ENCODE measurements around the gene NEDD9. TPM values are rescaled to one million over a fixed set of nuclear protein-coding genes. Genes with fewer than 3 reads are reported as not detected.

The NEDD9 gene
- total and polyA plus RNA-seq, 2 of the 13 experiments (the other 11 are each of a cell fraction or from before 2014, with no cell fraction given): 27.1 to 389 TPM

DNA sequence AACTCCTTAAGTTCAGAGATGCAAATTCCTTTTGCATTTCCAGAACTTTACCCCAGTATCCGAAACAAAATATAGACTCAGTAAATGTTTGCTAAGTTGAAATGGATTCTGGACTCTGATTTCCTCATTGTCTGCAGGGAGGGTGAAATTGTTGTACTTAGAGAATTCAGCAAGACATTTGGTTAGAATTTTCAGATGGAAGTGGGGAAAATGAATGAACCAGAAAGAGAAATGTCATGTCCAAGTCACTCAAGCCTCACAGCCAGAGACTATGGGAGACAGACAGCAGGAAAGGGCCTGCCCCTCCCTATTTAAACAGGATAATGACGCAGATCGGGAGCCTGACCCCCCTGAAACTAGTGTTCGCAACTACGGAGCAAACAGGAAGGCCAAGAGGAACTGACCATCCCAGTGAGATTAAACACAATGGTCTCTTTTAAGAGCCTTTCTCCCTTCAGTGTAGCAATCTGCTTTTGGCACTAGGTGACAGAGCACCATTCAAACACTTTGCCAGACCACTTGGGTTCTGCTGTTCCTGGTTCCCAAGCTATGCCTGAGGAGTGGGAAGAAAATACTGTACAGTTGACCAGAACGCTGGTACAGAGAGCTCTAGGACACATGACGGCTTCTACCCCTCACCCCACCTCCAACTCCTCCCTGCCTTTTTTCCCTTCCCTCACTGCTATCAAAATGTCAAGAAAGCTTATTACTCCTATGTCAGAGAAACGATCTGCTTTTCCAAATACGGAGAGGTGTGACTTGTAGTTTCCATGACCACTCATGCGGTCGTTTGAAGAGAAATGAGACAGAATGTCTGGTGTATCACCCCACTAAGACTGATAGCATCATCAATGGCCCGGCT, 13.7 kb downstream of the NEDD9 start (continued):
- TF ChIP-seq PREB (CRISPR knock-in tag; IDR thresholded peaks at IDR 0.05) (no peak), ZNF296 (CRISPR knock-in tag; conservative IDR thresholded peaks at IDR 0.05) (no peak), ZNF543 (CRISPR knock-in tag; IDR thresholded peaks at IDR 0.05) (no peak; the same call in 1 of the 2 replicates), CHD4 (IDR thresholded peaks at IDR 0.05; ENCODE audit: borderline replicate concordance, low read length) (no peak), KLF6 (CRISPR knock-in tag; IDR thresholded peaks at IDR 0.05) (no peak), ARNT2 (CRISPR knock-in tag; IDR thresholded peaks at IDR 0.05; ENCODE audit: low read depth) (peak; percentile 61; the same call in 1 of the 2 replicates), DNMT1 (CRISPR knock-in tag; IDR thresholded peaks at IDR 0.05) (no peak), ZNF619 (CRISPR knock-in tag; IDR thresholded peaks at IDR 0.05) (no peak), TAF1 (CRISPR knock-in tag; IDR thresholded peaks at IDR 0.05) (peak; percentile 42; the same call in 1 of the 2 replicates), JUNB (CRISPR knock-in tag; IDR thresholded peaks at IDR 0.05; ENCODE audit: borderline replicate concordance) (no peak), ZNF3 (CRISPR knock-in tag; IDR thresholded peaks at IDR 0.05) (no peak), KDM5B (CRISPR knock-in tag; IDR thresholded peaks at IDR 0.05; ENCODE audit: borderline replicate concordance) (no peak), SUZ12 (IDR thresholded peaks at IDR 0.05; ENCODE audit: low read depth, low read length) (no peak), ATM (IDR thresholded peaks at IDR 0.05; ENCODE audit: borderline replicate concordance) (no peak), JUN (CRISPR knock-in tag; IDR thresholded peaks at IDR 0.05) (no peak; the same call in 1 of the 2 replicates), CCAR2 (optimal IDR thresholded peaks at IDR 0.05; ENCODE audit: low read depth, low read length) (no peak), ZSCAN30 (CRISPR knock-in tag; IDR thresholded peaks at IDR 0.05) (no peak), MTA1 (CRISPR knock-in tag; IDR thresholded peaks at IDR 0.05; ENCODE audit: borderline replicate concordance) (0 out of 2 replicates have a peak, but pooled peaks have one; percentile 32), ZNF382 (CRISPR knock-in tag; IDR thresholded peaks at IDR 0.05; ENCODE audit: borderline replicate concordance) (no peak), PHB2 (IDR thresholded peaks at IDR 0.05; ENCODE audit: partially characterized antibody) (no peak), ZNF335 (CRISPR knock-in tag; IDR thresholded peaks at IDR 0.05) (no peak), SNAI1 (CRISPR knock-in tag; IDR thresholded peaks at IDR 0.05; ENCODE audit: borderline replicate concordance) (no peak)
- TF ChIP-seq, protein P1, sequence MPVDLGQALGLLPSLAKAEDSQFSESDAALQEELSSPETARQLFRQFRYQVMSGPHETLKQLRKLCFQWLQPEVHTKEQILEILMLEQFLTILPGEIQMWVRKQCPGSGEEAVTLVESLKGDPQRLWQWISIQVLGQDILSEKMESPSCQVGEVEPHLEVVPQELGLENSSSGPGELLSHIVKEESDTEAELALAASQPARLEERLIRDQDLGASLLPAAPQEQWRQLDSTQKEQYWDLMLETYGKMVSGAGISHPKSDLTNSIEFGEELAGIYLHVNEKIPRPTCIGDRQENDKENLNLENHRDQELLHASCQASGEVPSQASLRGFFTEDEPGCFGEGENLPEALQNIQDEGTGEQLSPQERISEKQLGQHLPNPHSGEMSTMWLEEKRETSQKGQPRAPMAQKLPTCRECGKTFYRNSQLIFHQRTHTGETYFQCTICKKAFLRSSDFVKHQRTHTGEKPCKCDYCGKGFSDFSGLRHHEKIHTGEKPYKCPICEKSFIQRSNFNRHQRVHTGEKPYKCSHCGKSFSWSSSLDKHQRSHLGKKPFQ (CRISPR knock-in tag; IDR thresholded peaks at IDR 0.05; ENCODE audit: insufficient replicate concordance): peak; percentile 40
- TF ChIP-seq, protein P2, sequence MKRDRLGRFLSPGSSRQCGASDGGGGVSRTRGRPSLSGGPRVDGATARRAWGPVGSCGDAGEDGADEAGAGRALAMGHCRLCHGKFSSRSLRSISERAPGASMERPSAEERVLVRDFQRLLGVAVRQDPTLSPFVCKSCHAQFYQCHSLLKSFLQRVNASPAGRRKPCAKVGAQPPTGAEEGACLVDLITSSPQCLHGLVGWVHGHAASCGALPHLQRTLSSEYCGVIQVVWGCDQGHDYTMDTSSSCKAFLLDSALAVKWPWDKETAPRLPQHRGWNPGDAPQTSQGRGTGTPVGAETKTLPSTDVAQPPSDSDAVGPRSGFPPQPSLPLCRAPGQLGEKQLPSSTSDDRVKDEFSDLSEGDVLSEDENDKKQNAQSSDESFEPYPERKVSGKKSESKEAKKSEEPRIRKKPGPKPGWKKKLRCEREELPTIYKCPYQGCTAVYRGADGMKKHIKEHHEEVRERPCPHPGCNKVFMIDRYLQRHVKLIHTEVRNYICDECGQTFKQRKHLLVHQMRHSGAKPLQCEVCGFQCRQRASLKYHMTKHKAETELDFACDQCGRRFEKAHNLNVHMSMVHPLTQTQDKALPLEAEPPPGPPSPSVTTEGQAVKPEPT (CRISPR knock-in tag; IDR thresholded peaks at IDR 0.05; ENCODE audit: low read depth): peak; percentile 69; the same call in 1 of the 2 replicates
- TF ChIP-seq, protein P3, sequence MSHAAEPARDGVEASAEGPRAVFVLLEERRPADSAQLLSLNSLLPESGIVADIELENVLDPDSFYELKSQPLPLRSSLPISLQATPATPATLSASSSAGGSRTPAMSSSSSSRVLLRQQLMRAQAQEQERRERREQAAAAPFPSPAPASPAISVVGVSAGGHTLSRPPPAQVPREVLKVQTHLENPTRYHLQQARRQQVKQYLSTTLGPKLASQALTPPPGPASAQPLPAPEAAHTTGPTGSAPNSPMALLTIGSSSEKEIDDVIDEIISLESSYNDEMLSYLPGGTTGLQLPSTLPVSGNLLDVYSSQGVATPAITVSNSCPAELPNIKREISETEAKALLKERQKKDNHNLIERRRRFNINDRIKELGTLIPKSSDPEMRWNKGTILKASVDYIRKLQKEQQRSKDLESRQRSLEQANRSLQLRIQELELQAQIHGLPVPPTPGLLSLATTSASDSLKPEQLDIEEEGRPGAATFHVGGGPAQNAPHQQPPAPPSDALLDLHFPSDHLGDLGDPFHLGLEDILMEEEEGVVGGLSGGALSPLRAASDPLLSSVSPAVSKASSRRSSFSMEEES (CRISPR knock-in tag; IDR thresholded peaks at IDR 0.05): peak; percentile 39

Measured in HepG2 (cell line).